ENCODE data around the gene GPR146.

DNA sequence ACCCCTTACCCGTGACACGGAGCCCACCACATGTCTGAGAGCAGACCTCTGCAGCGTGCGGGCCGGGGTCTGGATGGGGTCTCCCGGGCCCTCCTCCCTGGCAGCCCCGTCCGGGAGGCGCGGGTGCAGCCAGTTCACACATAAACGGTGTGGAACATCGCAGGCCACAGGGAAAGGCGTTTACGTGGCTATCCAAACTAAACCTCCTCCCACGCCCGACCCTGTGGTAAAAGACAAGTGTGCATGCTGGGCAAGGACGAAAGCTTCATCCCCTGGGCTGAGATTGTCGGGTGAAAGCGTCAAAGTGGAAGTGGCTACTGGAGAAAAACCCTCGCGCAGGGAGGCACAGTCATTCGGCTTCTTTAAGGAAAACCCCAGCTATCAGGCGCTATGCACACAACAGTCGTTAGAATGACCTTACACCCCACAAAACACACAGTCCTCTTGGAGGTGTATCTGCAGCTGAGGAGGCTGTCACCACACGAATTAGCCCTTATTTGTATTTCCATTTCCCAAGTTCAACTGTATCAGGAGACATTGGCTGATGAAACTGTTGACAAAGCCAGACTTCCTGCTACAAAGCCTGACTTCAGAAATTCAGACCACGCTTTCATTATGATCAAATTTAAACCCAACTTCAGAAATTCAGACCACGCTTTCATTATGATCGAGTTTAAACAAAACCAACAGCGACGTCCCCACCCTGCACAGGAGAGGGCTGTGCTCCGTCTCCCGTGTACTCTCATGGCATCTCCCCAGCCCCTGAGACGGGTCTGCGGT lies 58.9 kb downstream of the GPR146 start:
- no peak for TF ChIP-seq GATA3 (IDR thresholded peaks at IDR 0.05; ENCODE audit: low read depth, low read length)
- TF ChIP-seq GATA2 (IDR thresholded peaks at IDR 0.05; ENCODE audit: low read depth, low read length): no peak

Data from SH-SY5Y (cell line).